HG03139 (cell line): Measurements from ENCODE around the gene SLC16A10.
"Not testable (repeated sequence)": the region's sequence is repeated elsewhere in the genome, so short reads cannot be mapped to it uniquely, and the experiment has no call there.

ENCODE experiments used
- ATAC-seq: cut with Tn5 transposase; IDR thresholded peaks from one replicate; pipeline ENCODE4 v1.9.1; 2021; ENCODE audit not compliant: unreplicated experiment

The SLC16A10 gene

DNA sequence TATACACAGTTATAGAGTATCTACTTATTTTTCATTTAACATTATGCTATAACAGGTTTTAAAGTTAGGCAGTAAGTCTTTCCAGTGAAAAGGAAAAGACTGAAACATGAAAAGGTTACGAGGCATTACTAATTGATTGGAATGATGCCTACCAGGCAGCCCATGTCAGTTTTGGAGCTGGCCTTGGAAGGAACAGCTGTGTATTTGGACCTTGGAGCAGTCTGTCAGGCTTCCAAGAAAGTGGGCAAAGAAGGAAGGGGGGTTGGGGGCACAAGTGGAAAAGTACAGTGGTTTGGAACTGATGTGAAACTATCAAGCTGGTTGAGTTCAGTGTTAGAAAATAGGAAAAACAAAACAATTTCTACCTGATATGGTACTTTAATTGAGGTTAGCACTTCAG is 41.7 kb downstream of the SLC16A10 start:
- no peak for ATAC-seq

DNA sequence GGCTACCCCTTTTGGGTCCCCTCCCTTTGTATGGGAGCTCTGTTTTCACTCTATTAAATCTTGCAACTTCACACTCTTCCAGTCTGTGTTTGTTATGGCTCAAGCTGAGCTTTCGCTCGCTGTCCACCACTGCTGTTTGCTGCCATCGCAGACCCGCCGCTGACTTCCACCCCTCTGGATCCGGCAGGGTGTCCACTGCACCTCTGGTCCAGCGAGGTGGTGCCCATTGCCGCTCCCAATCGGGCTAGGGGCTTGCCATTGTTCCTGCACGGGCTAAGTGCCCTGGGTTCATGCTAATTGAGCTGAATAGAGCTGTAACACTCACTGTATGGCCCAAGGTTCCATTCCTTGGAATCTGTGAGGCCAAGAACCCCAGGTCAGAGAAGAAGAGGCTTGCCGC is 43.7 kb downstream of the SLC16A10 start:
- not testable (repeated sequence) for ATAC-seq

DNA sequence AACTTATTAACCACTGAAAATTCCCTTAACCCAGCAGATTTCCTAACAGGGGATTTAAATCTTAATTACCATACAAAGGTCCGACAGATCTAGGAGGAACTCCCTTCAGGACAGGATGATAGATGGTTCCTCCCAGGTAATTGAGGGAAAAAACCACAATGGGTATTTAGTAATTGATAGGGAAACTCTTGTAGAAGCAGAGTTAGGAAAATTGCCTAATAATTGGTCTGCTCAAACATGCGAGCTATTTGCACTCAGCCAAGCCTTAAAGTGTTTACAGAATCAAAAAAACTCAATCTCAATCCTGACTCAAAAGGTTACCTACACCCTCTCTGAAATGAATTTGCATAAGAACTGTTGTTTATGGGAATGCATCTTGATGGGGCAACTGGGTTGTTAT is 45.4 kb downstream of the SLC16A10 start:
- not testable (repeated sequence) for ATAC-seq

- ATAC-seq: not testable (repeated sequence)
These were observed 47.0 kb downstream of the SLC16A10 start for GRCh38 chr6:111134236-111134869.

- ATAC-seq: not testable (repeated sequence)
These were observed 50.3 kb downstream of the SLC16A10 start for GRCh38 chr6:111137489-111138093.

DNA sequence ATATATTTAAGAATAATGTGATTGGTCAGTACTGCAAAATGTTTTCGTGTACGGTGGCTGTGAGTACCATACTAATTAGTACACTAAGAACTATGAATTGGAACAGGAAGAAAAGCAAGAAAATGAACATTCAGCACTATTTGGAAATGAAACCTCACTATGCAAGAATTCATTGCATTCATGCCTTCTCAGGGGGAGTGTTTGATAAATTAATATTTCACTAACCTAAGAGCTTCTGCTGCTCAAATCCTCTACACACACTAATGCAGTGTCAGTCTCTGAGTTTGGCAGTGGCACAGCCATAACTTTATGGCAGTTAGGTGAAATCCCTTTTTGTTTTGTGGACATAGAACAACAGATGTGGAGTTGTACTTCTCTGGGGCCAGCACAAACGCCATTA is 60.1 kb downstream of the SLC16A10 start:
- no peak for ATAC-seq

GRCh38 chr6:111148110-111148509 is 60.8 kb downstream of the SLC16A10 start:
- ATAC-seq: no peak

GRCh38 chr6:111150577-111150976 is 63.3 kb downstream of the SLC16A10 start:
- ATAC-seq: no peak

DNA sequence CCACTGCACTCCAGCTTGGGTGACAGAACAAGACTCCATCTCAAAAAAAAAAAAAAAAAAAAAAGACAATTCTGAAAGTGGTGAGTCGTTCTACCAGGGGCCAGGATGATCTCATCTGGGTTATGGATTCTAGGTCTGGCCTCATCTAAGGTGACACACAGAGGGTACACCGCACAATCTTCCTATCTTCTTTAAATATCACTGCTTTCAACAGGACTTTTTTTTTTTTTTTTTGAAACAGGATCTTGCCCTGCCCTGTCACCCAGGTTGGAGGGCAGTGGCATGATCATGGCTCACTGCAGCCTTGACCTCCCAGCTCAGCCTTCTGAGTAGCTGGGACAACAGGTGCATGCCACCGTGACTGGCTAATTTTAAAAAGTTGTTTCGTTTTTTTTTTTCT is 67.7 kb downstream of the SLC16A10 start:
- no peak for ATAC-seq

GRCh38 chr6:111157412-111157811 is 70.1 kb downstream of the SLC16A10 start:
- ATAC-seq: no peak

GRCh38 chr6:111159633-111160032 is 72.3 kb downstream of the SLC16A10 start:
- ATAC-seq: no peak

DNA sequence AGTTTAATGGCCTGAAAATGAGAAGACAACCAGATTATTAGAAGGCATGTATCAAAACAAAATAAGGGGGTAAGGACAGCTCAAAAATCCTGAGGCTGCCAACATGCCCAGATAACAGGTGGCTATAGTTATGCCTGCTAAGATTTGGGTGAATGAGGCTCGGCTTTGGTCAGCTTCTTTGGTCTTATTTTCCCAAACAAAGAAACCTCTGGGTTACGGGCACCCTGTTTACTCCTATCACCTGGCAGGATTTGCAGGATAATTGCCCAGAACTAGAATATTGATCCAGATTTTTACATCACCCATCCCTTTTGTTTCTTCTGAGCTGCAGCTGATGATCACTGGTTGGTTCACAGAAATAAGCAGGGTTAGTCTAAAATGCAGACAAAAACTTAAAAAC is 74.3 kb downstream of the SLC16A10 start:
- no peak for ATAC-seq

- ATAC-seq: no peak
These were observed 75.2 kb downstream of the SLC16A10 start for GRCh38 chr6:111162504-111162903.

- no peak for ATAC-seq
These were observed 84.5 kb downstream of the SLC16A10 start for GRCh38 chr6:111171577-111172400.

GRCh38 chr6:111172563-111172962 is 85.3 kb downstream of the SLC16A10 start:
- ATAC-seq: no peak

DNA sequence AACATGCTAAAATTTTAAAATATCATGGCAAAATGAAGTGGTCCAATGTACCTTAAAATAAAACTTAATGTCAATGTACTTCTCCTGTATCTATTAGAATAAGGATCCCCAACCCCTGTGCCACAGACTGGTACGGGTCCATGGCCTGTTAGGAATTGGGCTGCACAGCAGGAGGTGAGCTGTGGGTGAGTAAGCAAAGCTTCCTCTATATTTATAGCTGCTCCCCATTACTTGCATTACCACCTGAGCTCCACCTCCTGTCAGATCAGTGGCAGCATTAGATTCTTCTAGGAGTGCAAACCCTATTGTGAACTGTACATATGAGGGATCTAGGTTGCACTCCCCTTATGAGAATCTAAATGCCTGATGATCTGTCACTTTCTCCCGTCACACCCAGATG is 86.0 kb downstream of the SLC16A10 start:
- ATAC-seq: no peak

- no peak for ATAC-seq
These were observed 86.6 kb downstream of the SLC16A10 start for GRCh38 chr6:111173946-111174345.

DNA sequence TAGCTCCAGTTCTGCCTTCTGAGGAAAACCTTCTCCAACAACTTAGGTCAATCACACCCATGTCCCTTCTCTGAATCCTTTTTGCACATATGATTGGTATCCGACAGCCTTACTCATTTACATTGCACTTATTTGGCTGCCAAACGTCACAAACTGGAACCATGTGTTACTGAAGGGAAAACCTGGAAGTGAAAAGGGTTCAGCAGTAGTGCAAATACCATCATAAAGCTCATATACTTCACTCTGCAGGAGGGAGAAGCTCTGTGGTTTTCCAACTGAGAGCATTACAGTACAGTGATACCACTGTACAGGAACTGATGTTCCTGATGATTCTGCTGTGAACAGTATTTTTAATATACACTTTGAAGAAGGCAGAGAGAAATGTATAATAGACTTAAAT is 87.8 kb downstream of the SLC16A10 start:
- no peak for ATAC-seq

DNA sequence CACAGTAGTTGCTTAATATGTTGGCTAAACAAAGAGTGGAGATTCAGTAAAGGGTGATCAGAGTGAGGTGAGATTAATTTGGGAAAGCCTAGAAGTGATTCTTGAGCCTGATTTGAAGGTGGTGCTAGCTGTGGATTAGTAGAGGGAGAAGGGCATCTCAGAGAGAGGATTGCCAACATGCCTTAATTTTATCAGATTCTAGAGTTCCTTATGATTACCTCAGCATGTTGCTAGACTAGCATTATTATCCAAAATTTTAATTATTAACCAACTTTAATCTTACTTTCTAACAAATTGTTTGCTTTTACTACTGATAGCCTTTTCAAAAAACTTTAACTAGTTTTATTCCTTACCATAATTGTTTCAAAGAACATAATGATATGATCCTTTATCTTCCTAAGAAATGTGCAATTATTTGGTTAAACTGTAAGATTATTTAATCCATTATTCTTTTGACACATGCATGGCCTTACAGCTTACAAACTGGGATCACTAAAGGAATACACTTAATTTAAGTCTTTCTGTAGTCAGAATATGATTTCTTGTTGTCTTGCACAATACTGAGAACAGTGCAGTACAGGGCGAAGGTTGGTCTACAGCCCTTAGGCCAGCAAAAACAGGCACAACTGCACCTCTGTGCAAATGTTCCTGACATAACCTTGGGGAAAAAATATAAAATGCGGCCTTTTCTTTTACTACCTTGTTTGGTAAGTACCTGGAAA is 88.9 kb downstream of the SLC16A10 start:
- no peak for ATAC-seq

- ATAC-seq: no peak
These were observed 89.4 kb downstream of the SLC16A10 start for GRCh38 chr6:111176760-111177099.

DNA sequence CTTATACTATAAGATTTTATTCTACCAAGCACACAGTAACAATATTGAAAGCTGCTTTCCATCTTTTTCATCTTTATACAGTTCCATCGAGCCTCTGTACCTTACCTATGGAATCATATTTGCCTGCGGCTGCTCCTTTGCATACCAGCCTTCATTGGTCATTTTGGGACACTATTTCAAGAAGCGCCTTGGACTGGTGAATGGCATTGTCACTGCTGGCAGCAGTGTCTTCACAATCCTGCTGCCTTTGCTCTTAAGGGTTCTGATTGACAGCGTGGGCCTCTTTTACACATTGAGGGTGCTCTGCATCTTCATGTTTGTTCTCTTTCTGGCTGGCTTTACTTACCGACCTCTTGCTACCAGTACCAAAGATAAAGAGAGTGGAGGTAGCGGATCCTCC is 89.8 kb downstream of the SLC16A10 start:
- no peak for ATAC-seq
